GM18870 (cell line): ENCODE results near the gene TRMT44.

Experiments used
- ATAC-seq: cut with Tn5 transposase; IDR thresholded peaks from one replicate; pipeline ENCODE4 v1.9.1; 2021; ENCODE audit warnings: moderate library complexity; ENCODE audit not compliant: unreplicated experiment

The TRMT44 gene

DNA sequence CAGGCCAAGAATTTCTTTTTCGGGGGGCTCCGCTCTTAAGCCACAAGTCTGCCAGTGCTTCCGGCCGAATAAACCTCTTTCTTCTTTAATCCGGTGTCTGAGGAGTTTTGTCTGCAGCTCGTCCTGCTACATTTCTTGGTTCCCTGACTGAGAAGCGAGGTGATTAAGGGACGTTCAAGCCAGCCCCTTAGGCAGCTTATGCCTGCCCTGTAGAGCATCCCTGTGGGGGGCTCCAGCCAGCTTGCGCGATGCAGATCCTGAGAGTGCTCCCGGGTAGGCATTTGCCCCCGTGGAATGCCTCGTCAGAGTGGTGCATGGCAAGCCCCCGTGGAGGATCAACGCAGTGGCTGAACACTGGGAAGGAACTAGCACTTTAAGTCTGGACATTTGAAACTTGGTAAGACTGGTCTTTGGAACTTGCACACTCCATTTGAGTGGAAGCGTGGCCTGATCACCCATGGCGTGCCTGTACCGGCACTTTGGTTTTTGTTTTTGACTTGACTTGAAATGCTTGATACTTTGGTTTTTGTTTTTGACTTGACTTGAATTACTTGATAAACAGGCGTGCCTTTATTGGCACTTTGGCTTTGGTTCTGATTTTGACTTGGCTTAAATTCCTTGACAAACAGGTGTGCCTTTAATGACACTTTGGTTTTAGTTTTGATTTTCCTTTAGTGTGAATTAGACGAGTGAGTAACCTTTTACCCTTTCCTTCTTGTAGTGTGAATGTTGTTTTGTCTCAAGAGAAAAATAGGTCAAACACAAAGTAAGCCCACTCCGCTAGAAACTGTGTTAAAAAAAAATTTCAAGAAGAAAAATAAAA lies 6.1 kb upstream of the TRMT44 start:
- ATAC-seq: no peak

DNA sequence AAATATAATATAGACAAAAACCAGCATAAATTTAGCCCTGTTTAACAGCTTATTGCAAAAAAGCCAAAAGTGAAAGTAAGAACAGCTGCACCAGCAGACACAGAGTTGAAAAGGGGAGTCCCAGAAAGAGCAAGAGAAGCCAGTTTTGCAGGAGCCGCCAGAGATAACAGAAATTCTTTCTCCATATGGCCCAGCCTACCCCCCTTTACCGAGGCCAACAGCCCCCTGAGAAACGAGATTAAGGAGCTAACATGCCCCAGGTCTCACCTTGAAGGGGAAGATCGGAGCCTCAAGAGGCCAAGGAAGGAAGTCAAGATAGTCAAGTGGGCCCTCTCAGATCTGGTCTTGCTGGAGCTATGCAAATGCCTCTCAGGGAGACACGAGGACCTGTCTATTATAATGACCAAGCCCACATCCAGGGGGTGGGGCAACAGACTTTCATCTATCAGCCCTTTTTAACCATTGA lies 4.9 kb upstream of the TRMT44 start:
- peak; percentile 59 for ATAC-seq

DNA sequence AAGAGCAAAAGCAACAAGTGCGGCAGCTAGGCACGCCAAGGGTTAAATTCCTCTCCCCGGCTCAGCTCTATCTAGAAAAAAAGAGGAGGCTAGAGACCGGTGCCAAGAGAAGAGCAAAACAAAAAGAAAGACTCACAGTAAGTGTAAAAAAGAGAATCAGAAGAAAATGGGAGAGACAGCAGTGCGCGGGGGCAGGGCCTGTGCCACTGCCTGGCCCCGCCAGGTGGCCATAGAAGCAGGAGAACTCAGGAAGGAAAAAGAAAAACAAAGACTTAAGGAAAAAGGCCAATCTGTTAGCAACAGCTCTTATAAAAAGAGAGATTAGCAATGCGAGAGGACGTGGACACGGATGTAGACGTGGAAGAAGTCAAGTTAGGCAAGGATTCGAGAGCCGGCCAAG lies 3.3 kb upstream of the TRMT44 start:
- no peak for ATAC-seq

DNA sequence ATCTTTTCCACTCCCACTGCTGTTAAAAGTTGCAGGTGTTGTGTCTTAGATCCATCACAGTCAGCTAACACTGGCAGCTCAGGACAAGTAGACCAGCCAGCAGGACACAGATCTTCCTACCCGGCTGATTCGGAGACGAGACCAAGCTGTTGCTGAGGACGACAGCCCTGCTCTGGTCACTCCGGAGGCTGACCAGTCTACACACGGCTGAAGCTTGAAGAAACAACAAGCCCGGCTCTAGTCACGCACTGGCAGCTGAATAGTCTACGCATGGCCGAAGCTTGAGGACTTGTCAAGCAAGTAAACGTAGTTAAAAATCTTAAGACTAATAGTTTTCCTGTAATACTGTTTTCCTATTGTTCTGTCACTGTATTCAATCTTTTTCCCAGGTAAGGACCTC lies 1.8 kb upstream of the TRMT44 start:
- no peak for ATAC-seq

DNA sequence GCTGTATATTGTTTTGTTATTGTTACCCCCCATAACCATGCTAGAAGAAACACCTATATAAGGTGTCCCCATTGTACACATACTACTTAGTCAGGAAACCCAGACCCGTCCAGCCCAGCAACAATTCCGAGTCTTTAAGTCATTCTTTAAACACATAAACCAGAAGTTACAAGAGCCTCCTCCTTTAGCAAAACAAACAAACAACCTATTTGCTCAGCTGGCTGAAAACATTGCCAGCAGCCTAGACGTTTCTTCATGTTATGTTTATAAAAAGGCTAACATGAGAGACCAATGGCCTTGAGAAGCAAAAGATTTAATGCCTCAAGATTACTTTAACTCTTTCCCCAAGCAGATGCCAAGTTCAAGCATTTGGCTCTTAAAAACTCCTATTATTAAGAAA lies 1.4 kb upstream of the TRMT44 start:
- no peak for ATAC-seq

DNA sequence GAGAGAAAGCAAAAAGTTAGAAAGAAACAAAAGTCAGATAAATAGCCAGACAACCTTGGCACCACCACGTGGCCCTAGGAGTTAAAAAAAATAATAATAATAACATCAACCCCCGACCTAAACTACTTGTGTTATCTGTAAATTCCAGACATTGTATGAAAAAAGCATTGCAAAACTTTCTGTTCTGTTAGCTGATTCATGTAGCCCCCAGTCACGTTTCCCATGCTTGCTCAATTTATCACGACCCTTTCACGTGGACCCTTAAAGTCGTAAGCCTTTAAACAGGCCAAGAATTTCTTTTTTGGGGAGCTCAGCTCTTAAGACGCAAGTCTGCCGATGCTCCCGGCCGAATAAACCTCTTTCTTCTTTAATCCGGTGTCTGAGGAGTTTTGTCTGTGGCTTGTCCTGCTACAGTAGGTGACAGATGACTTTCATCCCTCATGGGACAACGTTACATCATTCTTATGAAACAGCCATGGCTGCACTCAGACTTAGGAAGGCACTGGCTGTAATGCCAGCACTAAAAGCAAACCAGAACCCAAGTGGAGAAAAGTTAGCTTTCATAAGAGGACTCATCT lies 574 bp upstream of the TRMT44 start:
- ATAC-seq: peak; percentile 9

DNA sequence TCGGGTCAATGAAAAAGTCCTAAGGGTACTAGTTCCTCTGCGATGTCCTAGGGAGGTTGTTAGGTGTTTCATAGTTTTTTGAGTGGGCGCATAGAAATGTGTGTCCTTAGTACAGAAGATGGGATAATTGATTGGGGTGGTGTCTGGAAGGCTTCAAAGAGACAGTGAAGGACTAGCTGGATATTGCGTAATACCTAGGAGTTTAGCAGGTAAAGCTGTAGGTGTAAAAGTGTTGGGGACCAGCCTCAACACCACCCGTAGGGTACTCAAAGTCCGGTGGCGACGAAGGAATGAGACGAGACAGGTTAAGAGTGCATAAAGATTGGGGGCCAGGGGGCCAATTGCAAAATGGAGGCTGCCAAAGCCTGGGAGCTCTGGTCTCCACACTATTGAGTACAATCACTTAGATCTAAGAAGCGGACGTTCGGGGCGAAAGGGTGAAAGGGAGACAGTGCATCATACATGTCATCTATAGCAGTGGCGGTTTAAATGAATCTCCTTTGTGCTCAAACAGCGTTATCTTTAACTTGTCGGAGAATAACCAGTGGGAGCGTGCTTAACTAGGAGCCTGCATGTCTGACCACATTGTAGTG lies 1.0 kb downstream of the TRMT44 start:
- ATAC-seq: no peak

DNA sequence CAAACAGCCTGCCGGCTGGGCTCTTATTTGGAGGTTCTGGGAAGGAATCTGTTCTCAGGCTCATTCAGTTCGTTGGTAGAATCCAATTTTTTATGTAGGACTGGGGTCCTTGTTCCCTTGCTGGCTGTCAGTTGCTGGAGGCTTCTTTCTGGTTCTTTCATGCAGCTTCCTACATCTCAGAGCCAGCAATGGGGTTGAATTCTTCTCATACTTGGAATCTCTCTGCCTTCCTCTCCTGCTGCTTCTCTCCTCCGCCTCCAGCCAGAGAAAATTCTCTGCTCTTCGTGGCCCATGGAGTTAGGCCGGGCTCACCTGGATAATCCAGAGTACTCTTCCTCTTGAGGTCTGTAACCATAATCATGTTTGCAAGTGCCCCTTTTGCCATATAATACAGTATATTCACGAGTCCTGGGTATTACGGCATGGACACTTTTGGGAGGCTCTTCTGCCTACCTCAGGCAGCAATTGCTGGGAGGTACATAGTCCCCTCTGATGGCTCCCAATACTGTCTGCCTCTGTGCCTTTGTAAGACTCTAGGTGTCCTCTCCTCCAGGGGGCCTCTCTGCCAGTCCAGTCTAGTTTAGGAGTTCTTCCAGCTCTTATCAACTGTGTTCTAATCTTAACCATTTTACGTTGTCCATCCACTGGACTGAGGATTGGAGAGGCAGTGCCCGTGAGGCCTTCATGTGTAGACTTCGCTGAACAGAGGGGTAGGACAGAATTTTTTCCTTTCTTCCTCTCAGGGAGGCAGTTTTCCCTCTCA lies 2.2 kb downstream of the TRMT44 start:
- no peak for ATAC-seq

DNA sequence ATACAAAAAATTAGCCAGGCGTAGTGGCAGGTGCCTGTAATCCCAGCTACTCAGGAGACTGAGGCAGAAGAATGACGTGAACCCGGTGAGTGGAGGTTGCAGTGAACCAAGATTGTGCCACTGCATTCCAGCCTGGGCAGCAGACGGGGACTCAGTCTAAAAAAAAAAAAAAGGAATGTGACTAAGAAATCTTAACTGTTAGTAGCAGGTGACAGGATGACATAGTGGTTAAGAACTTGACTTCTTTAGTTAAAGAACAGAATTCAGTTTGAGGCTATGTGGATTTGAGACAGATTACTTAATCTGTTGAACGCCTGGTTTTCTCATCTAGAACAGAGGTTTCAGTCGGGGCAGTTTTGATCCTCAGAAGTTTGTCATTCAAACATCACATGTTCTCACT lies 3.2 kb downstream of the TRMT44 start:
- ATAC-seq: no peak

DNA sequence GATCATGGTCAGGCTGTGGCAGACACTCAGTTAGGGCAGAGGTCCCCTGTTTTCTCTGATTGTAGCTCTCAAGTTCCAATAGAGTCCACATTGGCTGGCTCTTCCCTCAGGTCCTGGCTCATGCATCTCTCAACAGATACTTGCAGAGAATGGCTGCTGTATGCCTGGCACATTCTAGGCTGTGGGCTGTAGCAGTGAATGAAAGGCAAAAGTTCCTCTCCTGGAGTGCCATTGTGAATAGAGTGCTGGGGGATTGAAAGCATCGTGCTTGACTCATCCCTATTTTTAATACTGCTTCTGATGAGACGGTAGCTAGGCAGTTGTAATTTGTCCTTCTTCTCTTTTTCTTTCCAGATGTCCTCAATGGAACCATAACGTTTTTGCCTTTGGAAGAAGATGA lies 5.5 kb downstream of the TRMT44 start:
- no peak for ATAC-seq

DNA sequence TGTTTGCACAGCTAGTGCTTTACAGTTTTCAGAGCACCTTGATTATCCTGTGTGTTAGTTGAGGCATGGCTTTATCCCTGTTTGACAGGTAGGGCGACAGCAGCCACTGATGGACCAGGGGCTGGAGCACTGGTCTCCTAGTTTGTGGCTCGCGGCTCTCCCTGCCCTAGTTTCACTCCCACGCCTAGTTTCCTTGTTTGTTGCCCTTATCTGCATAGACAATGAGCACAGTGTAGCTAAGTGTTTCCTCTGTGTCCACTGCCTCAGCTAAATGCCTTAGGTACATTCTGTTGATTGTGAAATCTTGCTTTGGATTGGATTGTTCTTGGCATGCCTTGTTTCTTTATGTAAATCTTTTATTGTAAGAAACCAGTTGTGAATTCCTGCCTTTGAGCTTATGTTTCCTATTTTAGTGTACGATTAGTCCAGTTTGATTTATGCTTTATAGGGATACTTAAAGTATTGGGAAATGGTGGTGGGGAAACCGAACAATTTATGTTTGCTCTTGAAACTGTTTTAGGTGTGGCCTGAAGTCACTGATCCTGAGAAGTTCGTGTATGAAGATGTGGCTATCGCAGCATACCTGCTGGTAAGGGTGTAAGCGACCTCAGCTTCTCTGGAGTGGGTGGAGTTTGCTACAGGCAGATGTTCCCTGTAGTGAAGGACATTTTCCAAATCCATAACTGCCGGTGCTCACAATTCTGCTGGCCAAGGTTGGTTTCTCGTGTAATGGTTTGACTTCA lies 11.0 kb downstream of the TRMT44 start:
- no peak for ATAC-seq

DNA sequence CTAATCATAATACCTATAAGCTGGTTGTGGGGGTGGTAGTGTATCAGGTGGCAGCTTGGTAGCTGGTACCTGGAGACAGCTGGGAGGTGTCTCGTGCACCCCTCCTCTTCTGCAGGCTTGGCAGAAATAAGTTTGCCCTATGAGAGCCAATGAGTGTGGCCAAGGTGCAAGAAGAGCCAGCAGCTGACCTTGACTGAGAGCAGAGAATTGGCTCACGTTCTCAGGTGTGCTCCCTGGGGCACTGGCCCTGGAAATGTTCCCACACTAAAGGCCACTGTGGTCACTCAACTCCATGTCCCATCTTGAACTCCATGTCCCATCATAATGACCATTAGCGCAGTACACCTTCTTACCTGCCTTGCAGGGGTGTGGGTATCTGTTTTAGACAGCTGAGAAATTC lies 13.4 kb downstream of the TRMT44 start:
- ATAC-seq: no peak

DNA sequence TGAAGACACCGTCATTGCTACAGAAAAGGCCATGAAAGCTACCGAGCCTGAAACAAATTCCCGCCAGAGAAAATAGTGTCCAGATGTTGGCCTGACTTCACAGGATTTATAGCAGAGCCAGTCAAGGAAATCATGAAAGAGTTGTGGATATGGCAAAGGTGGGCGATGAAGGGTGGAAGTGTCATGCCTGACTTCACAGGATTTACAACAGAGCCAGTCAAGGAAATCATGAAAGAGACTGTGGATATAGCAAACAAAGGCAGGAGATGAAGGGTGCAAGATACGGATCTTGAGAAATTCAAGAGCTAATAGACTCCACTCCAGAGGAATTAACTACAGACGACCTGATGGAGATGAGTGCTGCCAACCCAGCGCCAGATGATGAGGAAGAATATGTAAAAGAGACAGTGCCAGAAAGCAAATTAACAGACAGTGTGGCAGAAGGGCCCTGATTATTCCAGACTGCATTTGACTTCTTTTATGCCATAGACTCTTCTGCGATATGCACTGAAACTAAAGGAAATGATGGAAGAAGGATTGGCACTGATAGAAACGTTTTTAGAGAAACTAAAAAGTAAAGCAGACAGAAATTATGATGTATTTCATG lies 17.2 kb downstream of the TRMT44 start:
- ATAC-seq: no peak

DNA sequence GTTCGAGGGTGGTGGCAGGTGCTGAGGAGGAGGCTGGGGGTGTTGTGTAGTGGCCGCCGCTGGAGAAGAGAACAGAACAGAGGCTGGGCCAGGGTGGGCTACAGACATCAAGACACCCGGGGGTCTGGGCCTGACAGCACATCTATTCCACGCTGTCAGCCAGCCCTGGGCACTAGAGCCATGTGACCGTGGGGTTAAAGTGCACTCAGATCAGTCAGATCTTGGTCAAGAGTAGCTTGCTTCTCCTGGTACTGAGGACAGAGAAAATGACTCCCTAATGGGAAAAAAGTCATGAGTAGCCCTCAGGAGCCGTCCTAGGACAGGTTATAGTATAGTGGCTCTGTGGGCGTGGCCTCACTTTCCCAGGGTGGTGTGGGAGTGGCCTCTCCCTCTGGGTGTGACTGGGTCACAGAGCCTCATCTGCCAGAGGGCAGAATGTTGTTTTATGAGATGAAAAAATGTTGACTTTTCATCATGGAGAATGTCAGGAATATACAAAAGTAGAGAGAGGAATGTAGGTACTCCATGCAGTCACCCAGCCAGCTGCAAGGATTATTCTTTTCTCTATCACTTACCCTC lies 19.4 kb downstream of the TRMT44 start:
- no peak for ATAC-seq

DNA sequence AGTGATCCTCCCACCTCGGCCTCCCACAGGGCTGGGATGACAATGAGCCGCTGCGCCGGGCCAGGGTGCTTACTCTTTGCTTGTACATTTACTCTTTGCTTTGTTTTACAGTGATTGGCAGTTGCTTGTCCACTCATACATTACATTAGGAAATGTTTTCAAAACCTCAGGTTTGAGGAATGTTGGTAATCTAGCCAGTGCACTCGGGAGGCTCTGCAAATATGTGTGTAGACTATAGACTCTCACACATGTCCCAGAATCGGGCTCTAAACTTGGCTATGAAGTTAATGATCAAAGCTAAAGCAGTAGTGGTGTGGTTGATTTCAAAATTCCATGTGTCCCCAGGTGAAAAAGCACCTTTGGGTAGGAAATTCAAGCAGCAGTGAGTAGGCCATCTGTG lies 20.5 kb downstream of the TRMT44 start:
- ATAC-seq: no peak

DNA sequence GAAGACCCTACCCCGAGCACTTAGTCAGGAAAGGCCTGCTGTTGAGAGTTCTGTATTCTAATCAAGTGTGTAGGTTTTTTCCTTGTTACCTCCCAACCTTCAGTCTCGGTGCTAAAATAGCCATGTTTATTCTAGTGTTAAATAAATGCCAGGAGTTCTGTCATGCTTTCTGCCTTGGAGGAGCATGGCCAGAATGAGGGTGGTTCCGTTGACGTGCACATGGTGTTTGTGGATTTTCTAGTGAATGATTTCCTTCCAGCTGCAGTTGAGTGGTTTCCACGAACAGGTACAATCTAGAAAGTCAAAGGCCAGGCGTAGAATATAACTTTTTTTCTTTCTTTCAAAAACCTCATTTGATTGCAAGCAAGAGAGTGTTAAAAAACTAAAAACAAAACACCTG lies 21.0 kb downstream of the TRMT44 start:
- ATAC-seq: no peak

DNA sequence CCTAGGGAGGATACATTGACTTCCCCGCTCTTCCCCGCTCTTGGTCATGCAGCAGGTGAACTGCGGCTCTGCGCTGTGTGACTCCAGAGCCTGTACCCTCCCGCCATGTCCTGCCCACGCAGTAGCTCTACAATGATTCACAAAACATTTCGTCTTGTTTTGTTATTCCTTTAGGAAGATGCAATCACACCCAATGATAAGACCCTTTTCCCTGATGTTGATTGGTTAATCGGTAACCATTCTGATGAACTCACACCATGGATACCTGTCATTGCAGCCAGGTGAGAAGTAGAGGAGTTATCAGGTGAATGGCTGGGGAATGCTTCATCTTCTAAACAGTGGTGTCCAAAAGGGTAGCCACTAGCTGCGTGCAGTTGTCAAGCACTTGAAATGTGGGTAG lies 23.2 kb downstream of the TRMT44 start:
- ATAC-seq: no peak

DNA sequence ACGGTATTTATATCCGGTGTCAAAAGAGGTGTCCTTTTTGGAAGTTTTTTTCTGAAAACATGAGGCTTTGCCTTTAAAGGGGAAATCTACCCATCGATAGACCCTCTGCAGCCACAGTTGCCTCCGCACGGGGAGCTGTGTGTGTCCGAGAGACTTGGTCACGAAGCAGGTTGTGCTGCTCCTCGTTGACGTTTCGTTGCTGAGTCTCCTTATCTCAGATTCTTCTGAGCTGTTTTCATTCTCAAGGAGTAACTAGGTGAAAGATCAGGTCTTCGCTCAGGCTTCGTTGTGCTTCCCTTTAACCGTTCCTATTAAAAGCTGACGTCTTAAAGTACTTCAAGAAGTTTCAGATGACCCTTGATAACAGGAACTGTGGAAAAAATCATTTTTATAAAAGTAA lies 23.8 kb downstream of the TRMT44 start:
- no peak for ATAC-seq

DNA sequence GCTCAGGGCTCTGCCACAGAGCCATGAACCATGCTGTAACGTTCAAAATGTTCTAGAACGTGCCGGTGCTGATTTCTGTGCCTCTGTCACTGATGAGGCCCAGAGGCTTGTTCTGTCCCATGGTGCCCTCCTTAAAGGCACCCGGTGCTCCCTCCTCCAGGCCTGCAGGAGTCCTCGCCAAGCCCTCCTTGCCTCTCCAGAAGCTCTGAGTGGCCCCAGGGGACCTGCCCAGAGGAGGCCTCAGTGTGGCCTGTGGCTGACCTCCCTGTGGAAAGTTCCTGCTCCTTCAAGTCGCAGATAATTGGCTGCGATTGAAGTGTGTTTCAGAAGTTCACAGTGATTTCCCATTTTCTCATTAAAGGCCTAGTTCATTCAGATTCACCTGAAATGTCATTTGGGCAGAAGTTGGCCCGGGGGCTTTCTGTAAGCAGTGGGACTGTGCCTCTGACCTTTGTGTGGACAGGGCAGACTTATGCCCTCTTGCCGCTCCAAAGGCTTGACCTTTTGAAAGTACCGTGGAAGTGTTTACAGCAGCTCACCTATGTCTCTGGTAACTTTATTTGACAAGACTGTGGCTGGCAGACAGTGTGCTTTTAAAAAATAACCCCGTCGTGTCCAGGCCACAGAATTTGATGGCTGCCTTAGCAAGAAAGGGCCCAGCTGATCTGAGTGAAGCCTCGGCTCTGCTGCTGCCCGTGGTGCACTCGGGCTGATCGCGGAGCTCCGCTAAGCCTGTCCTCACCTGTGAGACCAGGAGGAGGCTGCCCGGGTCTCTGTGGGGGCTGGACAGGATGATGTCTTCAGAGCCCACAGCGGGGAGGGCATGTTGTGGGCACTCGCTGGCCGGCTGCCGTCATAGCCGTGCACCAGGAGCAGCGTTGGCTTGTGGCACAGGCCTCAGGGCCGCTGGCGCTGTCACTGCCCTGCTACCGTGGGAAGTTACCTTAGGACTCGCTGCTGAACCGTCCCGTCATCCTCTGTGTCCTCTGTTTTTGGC lies 25.3 kb downstream of the TRMT44 start:
- no peak for ATAC-seq
